BJ (cell line): Measurements from ENCODE around the gene FMNL2. TPM values are rescaled to one million over a fixed set of nuclear protein-coding genes. Genes with fewer than 3 reads are reported as not detected.

ENCODE experiments used
- CTCF ChIA-PET: fragments of 350-600 bp; formaldehyde crosslinking; extraction: SDS; loops from one replicate; lab custom pipeline; 2021; ENCODE audit warnings: antibody characterized with exemption, inconsistent platforms; lab: Yijun Ruan, JAX
- POLR2A ChIA-PET: fragments of 300-600 bp; sonication (Branson Sonifier 250); formaldehyde crosslinking; extraction: SDS; loops from one replicate; lab custom pipeline; 2021; ENCODE audit warnings: antibody characterized with exemption; lab: Charles Lee
- DNase-seq: peaks from one replicate; pipeline ENCODE4 v3.0.0-alpha.2; 2011; ENCODE audit warnings: low read depth
- H3K27me3 ChIP-seq: 2 replicates; pipeline ENCODE4 v1.6.0; 2011; ENCODE audit warnings: low read length; ENCODE audit not compliant: control insufficient read depth, insufficient read depth
- H3K36me3 ChIP-seq: 2 replicates; pipeline ENCODE4 v1.5.1; 2011; ENCODE audit warnings: low read length; ENCODE audit not compliant: control insufficient read depth, insufficient read depth
- H3K4me3 ChIP-seq: 2 replicates; pipeline ENCODE4 v1.5.1; 2011; ENCODE audit warnings: low read depth, mild to moderate bottlenecking, control low read depth, low read length
- CTCF ChIP-seq: IDR thresholded peaks from 2 replicates; pipeline ENCODE4 v1.5.1; 2011; ENCODE audit warnings: low read depth, mild to moderate bottlenecking, control low read depth, inconsistent platforms, low read length, moderate library complexity; ENCODE audit not compliant: insufficient read depth
- polyA plus RNA-seq: library from polyadenylated mRNA; depleted of rRNA; stranded (reverse); fragments of >200 nt; gene quantifications from 2 replicates; pipeline ENCODE4 v1.2.3, GENCODE V29; 2011

Gene FMNL2
- polyA plus RNA-seq, 1 experiment, result 2.4 TPM

DNA sequence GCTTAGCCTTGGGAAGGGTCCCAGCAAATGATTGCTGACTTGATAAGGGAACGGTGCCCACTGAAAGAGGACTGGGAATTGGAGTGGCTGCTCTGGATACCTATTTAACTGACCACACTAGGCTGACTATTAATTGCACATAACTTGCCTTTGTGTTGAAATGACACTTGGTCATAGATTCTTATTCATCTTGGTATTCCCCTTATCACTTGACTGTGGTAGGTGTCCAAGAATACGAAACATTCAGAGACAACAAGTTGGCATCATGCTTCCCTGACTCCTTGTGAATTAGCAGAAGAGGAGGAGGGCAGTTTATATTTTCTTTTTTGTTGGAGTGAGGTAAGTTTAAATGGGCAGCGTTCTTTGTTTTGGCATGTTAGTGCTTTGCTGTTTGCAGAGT lies 13.4 kb downstream of the FMNL2 start:
- H3K27me3 ChIP-seq, result no peaks in the 10 kb centered on the region
- ChIA-PET POLR2A (no interaction called here), CTCF (no interaction called here)
- TF ChIP-seq CTCF, result no peak
- no peak for DNase-seq
- H3K4me3 ChIP-seq, result no peak overlapping the region
- H3K36me3 ChIP-seq, result no peaks in the 10 kb centered on the region

DNA sequence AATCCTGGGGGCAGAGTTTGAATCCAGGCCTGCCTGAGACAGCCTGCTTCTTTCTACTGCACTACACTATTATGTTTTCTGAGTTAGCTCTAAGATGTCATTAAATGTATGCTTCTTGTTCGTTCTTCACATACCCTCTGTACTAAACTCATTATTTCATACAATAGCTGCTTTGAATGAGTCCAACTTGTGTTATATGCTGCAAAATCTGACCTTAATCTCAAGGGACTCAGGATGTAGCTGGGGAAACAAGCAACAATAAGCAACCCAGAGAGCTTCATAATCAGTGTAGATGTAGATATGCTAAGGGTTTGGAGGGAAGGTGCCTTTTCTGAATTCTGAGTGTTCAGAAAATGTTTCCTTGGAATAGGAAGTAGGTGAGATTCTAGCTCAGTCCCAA lies 14.4 kb downstream of the FMNL2 start:
- ChIA-PET CTCF (interaction anchor here (0.5 kb wide), 1 partner anchor 160 kb away, joined by 3 read pairs; no protein-coding TSS in a partner anchor), POLR2A (no interaction called here)

GRCh38 chr2:152350155-152350679 lies 15.2 kb downstream of the FMNL2 start:
- no peak overlapping the region for H3K4me3 ChIP-seq
- DNase-seq, result no peak
- TF ChIP-seq CTCF, result no peak
- POLR2A ChIA-PET, result no interaction called here
- CTCF ChIA-PET, result no interaction called here
- H3K36me3 ChIP-seq, result no peaks in the 10 kb centered on the region
- no peaks in the 10 kb centered on the region for H3K27me3 ChIP-seq

More for the DNA sequence above, 14.4 kb downstream of the FMNL2 start:
- no peak for DNase-seq
- H3K36me3 ChIP-seq, result no peaks in the 10 kb centered on the region
- no peak for TF ChIP-seq CTCF
- H3K27me3 ChIP-seq, result no peaks in the 10 kb centered on the region
- H3K4me3 ChIP-seq, result no peak overlapping the region

DNA sequence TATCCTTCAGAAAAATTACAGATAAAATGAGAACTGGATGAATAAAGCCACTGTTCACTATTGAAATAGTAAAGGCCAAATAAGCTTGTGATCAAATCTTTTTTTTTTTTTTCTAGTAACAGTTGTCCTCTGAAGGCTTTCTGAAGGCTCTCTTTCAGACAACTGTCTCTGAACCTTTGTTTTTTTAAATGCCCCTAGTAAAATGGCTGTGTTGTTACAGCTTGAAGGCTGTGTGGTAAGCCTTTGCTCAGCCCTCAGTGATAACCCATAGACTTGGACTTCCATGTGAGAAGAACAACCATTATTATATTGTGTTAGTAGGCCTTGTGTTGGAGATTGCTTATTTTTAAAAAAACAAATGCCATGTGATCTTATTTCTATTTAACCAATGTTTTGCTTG lies 17.6 kb downstream of the FMNL2 start:
- CTCF ChIA-PET, result interaction anchor here (0.7 kb wide), 1 partner anchor 147 kb away, joined by 3 read pairs; no protein-coding TSS in a partner anchor
- POLR2A ChIA-PET, result interaction anchor here (0.7 kb wide), 1 partner anchor 10 kb away, joined by 6 read pairs; no protein-coding TSS in a partner anchor
- no peak for TF ChIP-seq CTCF

DNA sequence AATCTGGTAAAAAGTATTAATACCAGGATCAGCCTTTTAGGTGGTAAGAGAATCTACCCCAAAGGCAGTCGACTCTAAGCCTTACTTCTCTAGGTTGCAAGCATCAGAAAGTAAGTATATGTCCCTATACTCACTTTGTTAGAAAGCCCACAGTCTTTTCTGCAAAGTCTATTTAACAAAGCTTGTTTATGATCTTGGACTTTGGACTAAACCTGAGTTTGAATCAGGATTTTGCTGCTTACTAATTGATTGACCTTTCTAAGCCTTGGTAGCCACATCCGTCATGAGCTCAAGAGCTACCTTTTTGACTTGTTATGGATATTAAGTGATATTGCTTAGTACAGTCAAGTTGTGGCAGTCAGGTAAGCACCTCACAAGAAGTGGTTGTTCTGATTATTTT lies 18.4 kb downstream of the FMNL2 start:
- H3K4me3 ChIP-seq, result no peak overlapping the region
- no peaks in the 10 kb centered on the region for H3K36me3 ChIP-seq
- no peaks in the 10 kb centered on the region for H3K27me3 ChIP-seq
- DNase-seq, result no peak
- ChIA-PET CTCF (no interaction called here), POLR2A (no interaction called here)
- no peak for TF ChIP-seq CTCF

More for the DNA sequence above, 17.6 kb downstream of the FMNL2 start:
- Histone ChIP-seq H3K4me3 (no peak overlapping the region), H3K36me3 (no peaks in the 10 kb centered on the region), H3K27me3 (no peaks in the 10 kb centered on the region)
- DNase-seq, result no peak
